Measurements from ENCODE around the gene GRIK4. TPM values are rescaled to one million over a fixed set of nuclear protein-coding genes. Genes with fewer than 3 reads are reported as not detected.

Gene GRIK4
- total RNA-seq, 1 donor from 2014 or later, result 2.2 TPM

- Histone ChIP-seq H3K4me1 (ENCODE audit: insufficient read depth, low read length) (no peaks in the 10 kb centered on the region), H4K20me1 (ENCODE audit: insufficient read depth, low read length) (no peaks in the 10 kb centered on the region), H2AFZ (ENCODE audit: low read depth, low read length) (no peak overlapping the region), H3K27me3 (ENCODE audit: insufficient read depth, low read length) (no peaks in the 10 kb centered on the region), H3K4me2 (ENCODE audit: low read length) (no peak overlapping the region), H3K27ac (ENCODE audit: low read depth, low read length) (no peak overlapping the region), H3K9ac (ENCODE audit: low read length) (no peak overlapping the region), H3K9me3 (ENCODE audit: insufficient read depth, low read depth, low read length) (peaks cover 2% of the 10 kb centered on the region), H3K36me3 (ENCODE audit: insufficient read depth, low read length) (no peaks in the 10 kb centered on the region), H3K4me3 (ENCODE audit: insufficient read depth, low read depth, low read length) (no peak overlapping the region), H3K79me2 (ENCODE audit: insufficient read depth, low read length) (no peaks in the 10 kb centered on the region)
- Mint-ChIP-seq H3K9me3 (ENCODE audit: unreplicated experiment) (peaks cover 24% of the 10 kb centered on the region), H3K36me3 (ENCODE audit: low read depth, unreplicated experiment) (peaks cover 4% of the 10 kb centered on the region), H3K27me3 (ENCODE audit: low read depth, unreplicated experiment) (peaks cover 6% of the 10 kb centered on the region), H3K4me1 (ENCODE audit: low read depth, unreplicated experiment) (peaks cover 6% of the 10 kb centered on the region), H3K4me3 (ENCODE audit: unreplicated experiment) (no peak overlapping the region), H3K27ac (ENCODE audit: unreplicated experiment) (no peak overlapping the region)
- TF ChIP-seq CTCF (IDR thresholded peaks at IDR 0.05; ENCODE audit: insufficient read depth, low read depth, low read length), result no peak
- no peak for TF ChIP-seq EZH2 (IDR thresholded peaks at IDR 0.05; ENCODE audit: insufficient read depth, low read length)
- FAIRE-seq (no peak), DNase-seq (ENCODE audit: low read depth) (no peak)
Measured at GRCh38 chr11:120768949-120769348, 257.4 kb downstream of the GRIK4 start.

- Histone ChIP-seq H3K27ac (ENCODE audit: low read depth, low read length) (no peak overlapping the region), H3K79me2 (ENCODE audit: insufficient read depth, low read length) (no peaks in the 10 kb centered on the region), H3K27me3 (ENCODE audit: insufficient read depth, low read length) (no peaks in the 10 kb centered on the region), H3K4me1 (ENCODE audit: insufficient read depth, low read length) (no peaks in the 10 kb centered on the region), H4K20me1 (ENCODE audit: insufficient read depth, low read length) (no peaks in the 10 kb centered on the region), H3K36me3 (ENCODE audit: insufficient read depth, low read length) (no peaks in the 10 kb centered on the region), H2AFZ (ENCODE audit: low read depth, low read length) (no peak overlapping the region), H3K4me2 (ENCODE audit: low read length) (no peak overlapping the region), H3K4me3 (ENCODE audit: insufficient read depth, low read depth, low read length) (no peak overlapping the region), H3K9me3 (ENCODE audit: insufficient read depth, low read depth, low read length) (peaks cover 2% of the 10 kb centered on the region), H3K9ac (ENCODE audit: low read length) (no peak overlapping the region)
- peaks cover 4% of the 10 kb centered on the region for H3K27me3 Mint-ChIP-seq (ENCODE audit: low read depth, unreplicated experiment)
- no peak overlapping the region for H3K4me3 Mint-ChIP-seq (ENCODE audit: unreplicated experiment)
- no peak for DNase-seq (ENCODE audit: low read depth)
- H3K9me3 Mint-ChIP-seq (ENCODE audit: unreplicated experiment), result peaks cover 25% of the 10 kb centered on the region
- no peak overlapping the region for H3K27ac Mint-ChIP-seq (ENCODE audit: unreplicated experiment)
- TF ChIP-seq CTCF (IDR thresholded peaks at IDR 0.05; ENCODE audit: insufficient read depth, low read depth, low read length) (no peak), EZH2 (IDR thresholded peaks at IDR 0.05; ENCODE audit: insufficient read depth, low read length) (no peak)
- H3K4me1 Mint-ChIP-seq (ENCODE audit: low read depth, unreplicated experiment), result peaks cover 6% of the 10 kb centered on the region
- no peak for FAIRE-seq
- H3K36me3 Mint-ChIP-seq (ENCODE audit: low read depth, unreplicated experiment), result peaks cover 2% of the 10 kb centered on the region
Measured at GRCh38 chr11:120769906-120770305, 258.4 kb downstream of the GRIK4 start.

GRCh38 chr11:120771551-120772060, 260.1 kb downstream of the GRIK4 start:
- FAIRE-seq (no peak), DNase-seq (ENCODE audit: low read depth) (no peak)
- Mint-ChIP-seq H3K9me3 (ENCODE audit: unreplicated experiment) (peaks cover 20% of the 10 kb centered on the region), H3K27me3 (ENCODE audit: low read depth, unreplicated experiment) (peaks cover 13% of the 10 kb centered on the region), H3K27ac (ENCODE audit: unreplicated experiment) (no peak overlapping the region), H3K4me1 (ENCODE audit: low read depth, unreplicated experiment) (peaks cover 6% of the 10 kb centered on the region), H3K36me3 (ENCODE audit: low read depth, unreplicated experiment) (no peaks in the 10 kb centered on the region), H3K4me3 (ENCODE audit: unreplicated experiment) (no peak overlapping the region)
- no peaks in the 10 kb centered on the region for H3K4me1 ChIP-seq (ENCODE audit: insufficient read depth, low read length)
- TF ChIP-seq EZH2 (IDR thresholded peaks at IDR 0.05; ENCODE audit: insufficient read depth, low read length) (no peak), CTCF (IDR thresholded peaks at IDR 0.05; ENCODE audit: insufficient read depth, low read depth, low read length) (no peak)
- H3K27me3 ChIP-seq (ENCODE audit: insufficient read depth, low read length), result no peaks in the 10 kb centered on the region
- no peak overlapping the region for H2AFZ ChIP-seq (ENCODE audit: low read depth, low read length)
- no peak overlapping the region for H3K27ac ChIP-seq (ENCODE audit: low read depth, low read length)
- no peak overlapping the region for H3K4me2 ChIP-seq (ENCODE audit: low read length)
- H3K79me2 ChIP-seq (ENCODE audit: insufficient read depth, low read length), result no peaks in the 10 kb centered on the region
- H3K36me3 ChIP-seq (ENCODE audit: insufficient read depth, low read length), result no peaks in the 10 kb centered on the region
- no peak overlapping the region for H3K4me3 ChIP-seq (ENCODE audit: insufficient read depth, low read depth, low read length)
- H4K20me1 ChIP-seq (ENCODE audit: insufficient read depth, low read length), result no peaks in the 10 kb centered on the region
- peaks cover 2% of the 10 kb centered on the region for H3K9me3 ChIP-seq (ENCODE audit: insufficient read depth, low read depth, low read length)
- no peak overlapping the region for H3K9ac ChIP-seq (ENCODE audit: low read length)
